Measurements from ENCODE around the gene SV2C.

DNA sequence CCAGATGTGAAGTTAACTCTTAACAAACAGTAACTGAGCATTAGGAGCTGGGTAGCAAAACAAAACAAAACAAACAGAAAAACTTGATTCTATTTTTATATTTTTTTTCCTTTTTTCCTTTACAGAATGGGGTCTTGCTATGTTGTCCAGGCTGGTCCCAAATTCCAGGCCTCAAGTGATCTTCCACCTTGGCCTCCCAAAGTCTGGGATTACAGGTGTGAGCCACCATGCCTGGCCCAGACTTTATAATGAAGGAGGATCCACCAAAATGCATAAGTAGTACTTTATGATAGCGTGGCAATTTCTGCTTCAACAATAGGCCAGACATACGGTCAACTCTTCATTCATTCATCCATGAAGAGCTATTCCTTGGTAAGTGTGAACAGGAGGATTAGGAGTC, 314.0 kb downstream of the SV2C start:
- TF ChIP-seq, protein P1, sequence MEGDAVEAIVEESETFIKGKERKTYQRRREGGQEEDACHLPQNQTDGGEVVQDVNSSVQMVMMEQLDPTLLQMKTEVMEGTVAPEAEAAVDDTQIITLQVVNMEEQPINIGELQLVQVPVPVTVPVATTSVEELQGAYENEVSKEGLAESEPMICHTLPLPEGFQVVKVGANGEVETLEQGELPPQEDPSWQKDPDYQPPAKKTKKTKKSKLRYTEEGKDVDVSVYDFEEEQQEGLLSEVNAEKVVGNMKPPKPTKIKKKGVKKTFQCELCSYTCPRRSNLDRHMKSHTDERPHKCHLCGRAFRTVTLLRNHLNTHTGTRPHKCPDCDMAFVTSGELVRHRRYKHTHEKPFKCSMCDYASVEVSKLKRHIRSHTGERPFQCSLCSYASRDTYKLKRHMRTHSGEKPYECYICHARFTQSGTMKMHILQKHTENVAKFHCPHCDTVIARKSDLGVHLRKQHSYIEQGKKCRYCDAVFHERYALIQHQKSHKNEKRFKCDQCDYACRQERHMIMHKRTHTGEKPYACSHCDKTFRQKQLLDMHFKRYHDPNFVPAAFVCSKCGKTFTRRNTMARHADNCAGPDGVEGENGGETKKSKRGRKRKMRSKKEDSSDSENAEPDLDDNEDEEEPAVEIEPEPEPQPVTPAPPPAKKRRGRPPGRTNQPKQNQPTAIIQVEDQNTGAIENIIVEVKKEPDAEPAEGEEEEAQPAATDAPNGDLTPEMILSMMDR (conservative IDR thresholded peaks at IDR 0.05) = no peak
- TF ChIP-seq ZFX (IDR thresholded peaks at IDR 0.05) = no peak
